ENCODE data around the gene GBX1. TPM values are rescaled to one million over a fixed set of nuclear protein-coding genes. Genes with fewer than 3 reads are reported as not detected.

The GBX1 gene
- total RNA-seq, 1 donor from 2014 or later, result not detected

DNA sequence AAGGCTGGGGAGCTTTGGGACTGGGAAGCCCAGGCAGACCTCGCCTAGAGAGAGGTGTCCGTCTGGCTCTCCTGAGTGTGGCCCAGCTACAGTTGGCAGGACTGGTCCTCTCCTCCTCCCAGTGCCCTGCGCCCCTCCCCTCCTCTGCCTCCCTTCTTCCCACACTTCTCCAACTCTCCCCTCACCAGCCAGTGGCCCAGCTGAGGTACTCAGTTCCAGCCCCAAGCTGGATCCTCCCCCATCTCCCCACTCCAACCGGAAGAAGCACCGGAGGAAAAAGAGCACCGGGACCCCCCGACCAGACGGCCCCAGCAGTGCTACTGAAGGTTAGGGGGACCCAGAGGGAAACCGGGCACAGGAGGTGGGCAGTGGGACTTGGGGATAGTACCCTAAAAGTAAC, 27.7 kb downstream of the GBX1 start:
- H3K4me3 ChIP-seq (ENCODE audit: low read depth, low read length), result no peak overlapping the region
- TF ChIP-seq, protein P1, sequence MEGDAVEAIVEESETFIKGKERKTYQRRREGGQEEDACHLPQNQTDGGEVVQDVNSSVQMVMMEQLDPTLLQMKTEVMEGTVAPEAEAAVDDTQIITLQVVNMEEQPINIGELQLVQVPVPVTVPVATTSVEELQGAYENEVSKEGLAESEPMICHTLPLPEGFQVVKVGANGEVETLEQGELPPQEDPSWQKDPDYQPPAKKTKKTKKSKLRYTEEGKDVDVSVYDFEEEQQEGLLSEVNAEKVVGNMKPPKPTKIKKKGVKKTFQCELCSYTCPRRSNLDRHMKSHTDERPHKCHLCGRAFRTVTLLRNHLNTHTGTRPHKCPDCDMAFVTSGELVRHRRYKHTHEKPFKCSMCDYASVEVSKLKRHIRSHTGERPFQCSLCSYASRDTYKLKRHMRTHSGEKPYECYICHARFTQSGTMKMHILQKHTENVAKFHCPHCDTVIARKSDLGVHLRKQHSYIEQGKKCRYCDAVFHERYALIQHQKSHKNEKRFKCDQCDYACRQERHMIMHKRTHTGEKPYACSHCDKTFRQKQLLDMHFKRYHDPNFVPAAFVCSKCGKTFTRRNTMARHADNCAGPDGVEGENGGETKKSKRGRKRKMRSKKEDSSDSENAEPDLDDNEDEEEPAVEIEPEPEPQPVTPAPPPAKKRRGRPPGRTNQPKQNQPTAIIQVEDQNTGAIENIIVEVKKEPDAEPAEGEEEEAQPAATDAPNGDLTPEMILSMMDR (conservative IDR thresholded peaks at IDR 0.05; ENCODE audit: low read depth, low read length), result no peak
- DNase-seq (ENCODE audit: low read depth), result no peak

DNA sequence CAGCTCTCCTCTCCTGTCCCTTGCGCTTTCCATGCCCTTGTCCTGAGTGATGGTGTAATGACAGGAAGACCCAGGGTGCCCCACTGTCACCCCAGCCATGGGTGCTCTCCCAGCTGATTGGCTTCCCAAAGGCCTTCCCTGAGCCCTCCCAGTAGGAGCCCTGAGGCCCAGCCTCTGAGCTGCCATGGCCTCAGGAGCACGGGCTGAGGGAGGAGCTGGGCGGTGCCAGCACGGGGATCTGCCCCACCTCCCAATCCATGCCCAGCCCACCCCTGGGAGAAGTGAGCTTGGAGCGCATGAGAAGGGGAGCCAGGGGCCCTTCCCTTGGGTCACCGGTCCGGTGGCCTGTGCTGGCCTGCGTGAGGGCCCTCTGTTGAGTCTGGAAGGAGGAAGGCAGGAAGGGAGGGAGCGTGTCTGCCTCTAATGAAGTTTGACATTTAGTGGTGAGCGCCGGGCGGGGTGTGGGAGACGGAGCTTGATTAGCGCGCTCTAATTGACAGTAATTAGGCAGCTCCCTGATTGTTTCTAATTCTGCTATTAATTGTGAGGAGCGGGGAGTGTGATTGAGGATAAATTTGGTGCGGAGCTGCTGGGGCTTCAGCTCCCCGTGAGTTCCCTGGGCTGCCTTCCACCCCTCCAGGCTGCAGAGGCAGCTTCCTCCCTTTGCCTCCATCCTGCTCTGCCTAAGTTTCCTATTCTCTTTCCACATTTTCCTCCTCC, 28.3 kb downstream of the GBX1 start:
- TF ChIP-seq, protein P1 (conservative IDR thresholded peaks at IDR 0.05; ENCODE audit: low read depth, low read length), result no peak
- DNase-seq (ENCODE audit: low read depth), result no peak
- H3K4me3 ChIP-seq (ENCODE audit: low read depth, low read length), result no peak overlapping the region

- TF ChIP-seq, protein P1 (conservative IDR thresholded peaks at IDR 0.05; ENCODE audit: low read depth, low read length), result no peak
- no peak for DNase-seq (ENCODE audit: low read depth)
- H3K4me3 ChIP-seq (ENCODE audit: low read depth, low read length), result no peak overlapping the region
These were observed 29.2 kb downstream of the GBX1 start for GRCh38 chr7:151138153-151138851.

DNA sequence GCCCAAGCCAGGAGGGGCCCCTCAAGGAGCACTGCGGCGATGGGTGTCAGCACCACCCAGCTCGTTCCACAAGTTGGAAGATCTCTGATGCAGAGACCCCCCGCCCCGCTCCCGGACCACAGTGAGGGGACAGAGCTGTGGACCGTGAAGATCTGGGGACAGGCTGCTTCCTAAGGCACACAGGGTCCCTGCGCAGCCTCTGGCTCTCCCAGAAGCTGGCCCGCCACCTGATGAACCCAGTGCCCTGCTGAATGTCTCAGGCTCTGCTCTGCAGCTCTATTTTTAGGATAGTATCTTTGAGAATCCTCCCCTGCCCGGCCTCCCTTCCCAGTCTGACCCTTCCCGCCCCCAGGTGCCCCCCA, 29.7 kb downstream of the GBX1 start:
- TF ChIP-seq, protein P1 (conservative IDR thresholded peaks at IDR 0.05; ENCODE audit: low read depth, low read length), result no peak
- no peak for DNase-seq (ENCODE audit: low read depth)
- H3K4me3 ChIP-seq (ENCODE audit: low read depth, low read length), result no peak overlapping the region

DNA sequence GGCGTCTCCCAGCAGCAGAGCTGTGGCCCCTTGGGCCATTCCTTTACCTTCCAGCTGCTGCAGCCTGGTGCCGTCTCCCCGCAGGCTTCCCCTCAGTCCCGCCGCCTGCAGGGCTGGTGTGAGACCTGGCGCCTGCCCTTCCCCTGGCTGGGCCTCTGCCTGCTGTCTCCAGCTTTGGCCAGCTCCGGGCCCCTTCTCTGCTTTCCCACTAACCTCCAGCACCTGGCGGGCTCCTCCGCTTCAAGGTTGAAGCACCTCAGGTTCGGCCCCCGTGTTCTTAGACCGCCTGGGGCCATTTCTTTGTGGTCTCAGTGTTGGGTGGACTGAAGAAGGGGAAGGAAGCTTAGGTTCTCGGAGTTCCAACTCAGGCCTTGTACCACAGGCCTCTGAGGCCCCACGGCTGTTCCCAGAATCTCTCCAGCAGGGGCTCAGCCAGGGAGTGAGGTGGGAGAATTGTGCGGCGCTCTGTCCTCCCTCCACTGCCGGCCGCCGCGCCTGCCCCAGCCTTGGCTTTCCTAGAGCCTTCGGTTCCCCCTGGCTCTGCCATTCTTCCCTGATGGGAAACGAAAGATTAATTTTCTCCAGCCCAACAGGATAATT, 30.3 kb downstream of the GBX1 start:
- DNase-seq (ENCODE audit: low read depth), result no peak
- TF ChIP-seq, protein P1 (conservative IDR thresholded peaks at IDR 0.05; ENCODE audit: low read depth, low read length), result no peak
- H3K4me3 ChIP-seq (ENCODE audit: low read depth, low read length), result no peak overlapping the region

GRCh38 chr7:151135866-151136843, 31.3 kb downstream of the GBX1 start:
- TF ChIP-seq, protein P1 (conservative IDR thresholded peaks at IDR 0.05; ENCODE audit: low read depth, low read length), result no peak
- H3K4me3 ChIP-seq (ENCODE audit: low read depth, low read length), result no peak overlapping the region
- no peak for DNase-seq (ENCODE audit: low read depth)
